HepG2 (cell line): ENCODE measurements around the gene CLASP2. TPM values are rescaled to one million over a fixed set of nuclear protein-coding genes. Genes with fewer than 3 reads are reported as not detected.

Experiments
- ATAC-seq: fragments of 200-7000 bp; cut with Tn5 transposase; 3 replicates; pipeline ENCODE4 v1.9.1; 2020; ENCODE audit warnings: mild to moderate bottlenecking, moderate library complexity
- BruUV-seq: library from RNA; stranded (reverse); fragments of 400-500 nt; replicated peaks from 2 replicates; lab custom pipeline; 2021; lab: Mats Ljungman, UMichigan
- CTCF ChIA-PET: fragments of 300-600 bp; formaldehyde crosslinking; extraction: SDS; loops from one replicate; lab custom pipeline; 2021; ENCODE audit warnings: low total read pairs, inconsistent platforms, low intra/inter-chr PET ratio; lab: Yijun Ruan, JAX
- POLR2A ChIA-PET: fragments of 350-600 bp; sonication (Branson Sonifier 250); formaldehyde crosslinking; loops from one replicate; lab custom pipeline; 2020; ENCODE audit warnings: antibody characterized with exemption, inconsistent platforms; lab: Yijun Ruan, JAX
- DNase-seq: peaks from one replicate; pipeline ENCODE4 v3.0.0-alpha.2; 2015; ENCODE audit warnings: low spot score
- FAIRE-seq: peaks from 3 replicates; lab custom pipeline; 2011; peaks lifted over from hg19 to GRCh38; lab: Jason Lieb, UNC
- H2AFZ ChIP-seq: one replicate; pipeline ENCODE4 v1.6.1; 2011; ENCODE audit warnings: low read length, inconsistent platforms
- H3K27ac ChIP-seq: fragments of 300-600 bp; 3 replicates; pipeline ENCODE4 v1.8.0; 2011; ENCODE audit warnings: mixed run types, mild to moderate bottlenecking, mixed read lengths, low read length, inconsistent platforms; ENCODE audit not compliant: insufficient read depth; ENCODE audit errors: extremely low read length
- H3K27me3 ChIP-seq, 2 experiments: fragments of 200-600 bp in 1 of 2; 2 replicates in 1 of 2; 3 replicates in 1 of 2; pipeline versions ENCODE4 v1.6.0 to v1.8.0; 2011; ENCODE audit warnings: low read length in 2 of 2, mild to moderate bottlenecking in 2 of 2, moderate library complexity in 2 of 2, inconsistent platforms in 1 of 2; ENCODE audit not compliant: insufficient read depth in 2 of 2, control insufficient read depth in 1 of 2
- H3K36me3 ChIP-seq, 2 experiments: fragments of 200-600 bp in 1 of 2; replicated peaks in 1 of 2; 2 replicates in 1 of 2; 3 replicates in 1 of 2; pipeline versions ENCODE4 v1.5.1 to v1.8.0; 2011; ENCODE audit warnings: low read length in 2 of 2, inconsistent platforms in 1 of 2; ENCODE audit not compliant: insufficient read depth in 2 of 2, control insufficient read depth in 1 of 2
- H3K4me1 ChIP-seq: 2 replicates; pipeline ENCODE4 v1.5.1; 2012; ENCODE audit warnings: low read length, inconsistent platforms; ENCODE audit not compliant: insufficient read depth
- H3K4me2 ChIP-seq: 2 replicates; pipeline ENCODE4 v1.6.0; 2011; ENCODE audit warnings: low read depth, low read length, inconsistent platforms
- H3K4me3 ChIP-seq, 3 experiments: fragments of 200-600 bp in 1 of 3; sonication (generic), shearing (Covaris generic) in 1 of 3; replicated peaks in 1 of 3; 2 replicates each; pipeline ENCODE4 v1.5.1; 2011 to 2016; ENCODE audit warnings: low read length in 3 of 3, inconsistent platforms in 2 of 3, low read depth in 2 of 3, mild to moderate bottlenecking in 2 of 3, control low read depth in 1 of 3, mixed read lengths in 1 of 3; ENCODE audit not compliant: insufficient read depth in 1 of 3
- H3K79me2 ChIP-seq: one replicate; pipeline ENCODE4 v1.6.1; 2011; ENCODE audit warnings: low read length, inconsistent platforms; ENCODE audit not compliant: insufficient read depth
- H3K9ac ChIP-seq: 2 replicates; pipeline ENCODE4 v1.6.0; 2011; ENCODE audit warnings: mild to moderate bottlenecking, low read depth, low read length, inconsistent platforms; ENCODE audit not compliant: insufficient read depth
- H3K9me3 ChIP-seq: 2 replicates; pipeline ENCODE4 v1.5.1; 2012; ENCODE audit warnings: mild to moderate bottlenecking, low read length
- H4K20me1 ChIP-seq: 2 replicates; pipeline ENCODE4 v1.6.0; 2011; ENCODE audit warnings: inconsistent platforms, mild to moderate bottlenecking, low read length, moderate library complexity; ENCODE audit not compliant: insufficient read depth
- AGO1 ChIP-seq: fragments of 200-400 bp; formaldehyde crosslinking; IDR thresholded peaks from 2 replicates; pipeline ENCODE4 v1.6.1; 2017; ENCODE audit warnings: mild to moderate bottlenecking, low read depth, low read length, moderate library complexity; ENCODE audit not compliant: poor library complexity, severe bottlenecking
- GPN1 ChIP-seq: sonication (generic); formaldehyde crosslinking; IDR thresholded peaks from 2 replicates; pipeline ENCODE4 v1.5.1; 2020; ENCODE audit warnings: missing genetic modification reagents, borderline replicate concordance
- MAF1 ChIP-seq: sonication (generic); formaldehyde crosslinking; IDR thresholded peaks from 2 replicates; pipeline ENCODE4 v1.5.0; 2020; ENCODE audit warnings: missing genetic modification reagents, borderline replicate concordance
- PTBP1 ChIP-seq: fragments of 200-400 bp; formaldehyde crosslinking; IDR thresholded peaks from 2 replicates; pipeline ENCODE4 v1.6.1; 2018; ENCODE audit warnings: low read length, low read depth; ENCODE audit not compliant: poor library complexity, severe bottlenecking
- TGIF2 ChIP-seq: IDR thresholded peaks from 2 replicates; pipeline ENCODE4 v1.6.1; 2016; ENCODE audit warnings: control low read depth, missing compliant biosample characterization
- ZFX ChIP-seq: sonication (generic); formaldehyde crosslinking; IDR thresholded peaks from 2 replicates; pipeline ENCODE4 v1.4.0; 2020; ENCODE audit warnings: mild to moderate bottlenecking, low read depth, missing genetic modification reagents, moderate library complexity
- ZMYM2 ChIP-seq: sonication (generic); formaldehyde crosslinking; IDR thresholded peaks from 2 replicates; pipeline ENCODE4 v1.8.0; 2022; ENCODE audit warnings: mild to moderate bottlenecking, missing genetic modification reagents
- ZNF24 ChIP-seq: fragments of 450-650 bp; IDR thresholded peaks from 2 replicates; pipeline ENCODE4 v1.6.1; 2017; ENCODE audit warnings: antibody characterized with exemption, mild to moderate bottlenecking
- ZNF549 ChIP-seq: sonication (generic); formaldehyde crosslinking; IDR thresholded peaks from 2 replicates; pipeline ENCODE4 v1.5.0; 2020; ENCODE audit warnings: missing genetic modification reagents
- ZNF552 ChIP-seq: sonication (generic); formaldehyde crosslinking; IDR thresholded peaks from 2 replicates; pipeline ENCODE4 v1.9.0; 2022; ENCODE audit warnings: missing genetic modification reagents, mild to moderate bottlenecking, borderline replicate concordance
- ZNF556 ChIP-seq: sonication (generic); formaldehyde crosslinking; IDR thresholded peaks from 2 replicates; pipeline ENCODE4 v1.4.0; 2020; ENCODE audit warnings: mild to moderate bottlenecking, missing genetic modification reagents, borderline replicate concordance
- ZNF781 ChIP-seq: sonication (generic); formaldehyde crosslinking; IDR thresholded peaks from 2 replicates; pipeline ENCODE4 v1.5.1; 2020; ENCODE audit warnings: borderline replicate concordance, mild to moderate bottlenecking, missing genetic modification reagents; ENCODE audit errors: not compliant biosample characterization
- ZZZ3 ChIP-seq: sonication (generic); formaldehyde crosslinking; IDR thresholded peaks from 2 replicates; pipeline ENCODE4 v1.4.0; 2020; ENCODE audit warnings: missing genetic modification reagents, mild to moderate bottlenecking, borderline replicate concordance
- in situ Hi-C: cut with HindIII; loops from 2 replicates; pipeline ENCODE4 v1.10.0; 2017; ENCODE audit warnings: low pct_unique_long_range_greater_than_20kb; ENCODE audit not compliant: extremely low pct_ligation_motif_present
- intact Hi-C: fragments of 100-400 bp; cut with micrococcal nuclease; formaldehyde crosslinking; loops from one replicate; pipeline ENCODE4 v1.10.0; 2022; ENCODE audit not compliant: unreplicated experiment
- polyA plus RNA-seq, 8 experiments: library from polyadenylated mRNA; depleted of rRNA in 3 of 8; stranded (reverse) in 7 of 8; unstranded in 1 of 8; fragments of >200 nt; fragmentation: Illumina TruSeq in 4 of 8; extraction: Trizol in 4 of 8; gene quantifications; 2 replicates each; pipeline versions ENCODE4 v1.2.1 to v1.2.3, GENCODE V29; 2011 to 2016; ENCODE audit warnings: low read depth in 4 of 8, missing spikeins in 1 of 8, mixed read lengths in 1 of 8; ENCODE audit not compliant: insufficient read depth in 1 of 8
- total RNA-seq, 5 experiments: library from RNA; depleted of rRNA; stranded (reverse); fragments of >200 nt; fragmentation: Illumina TruSeq; extraction: Trizol; gene quantifications; 2 replicates each; pipeline ENCODE4 v1.2.3, GENCODE V29; 2016; ENCODE audit warnings: low read depth in 1 of 5
- TF ChIP-seq, protein P1 (sequence below): sonication (generic); formaldehyde crosslinking; IDR thresholded peaks from 2 replicates; pipeline ENCODE4 v1.5.0; 2020; ENCODE audit warnings: mild to moderate bottlenecking, missing genetic modification reagents
- TF ChIP-seq, protein P2 (sequence below): IDR thresholded peaks from 2 replicates; pipeline ENCODE4 v1.6.1; 2012; ENCODE audit warnings: low read depth, low read length, improper control_type of control experiment

CLASP2 gene
- total and polyA plus RNA-seq, 2 of the 13 experiments (the other 11 are each of a cell fraction or from before 2014, with no cell fraction given): 15.7 to 34.8 TPM

GRCh38 chr3:33758864-33759263, 40.8 kb upstream of the CLASP2 start (continued):
- TF ChIP-seq, protein P1, sequence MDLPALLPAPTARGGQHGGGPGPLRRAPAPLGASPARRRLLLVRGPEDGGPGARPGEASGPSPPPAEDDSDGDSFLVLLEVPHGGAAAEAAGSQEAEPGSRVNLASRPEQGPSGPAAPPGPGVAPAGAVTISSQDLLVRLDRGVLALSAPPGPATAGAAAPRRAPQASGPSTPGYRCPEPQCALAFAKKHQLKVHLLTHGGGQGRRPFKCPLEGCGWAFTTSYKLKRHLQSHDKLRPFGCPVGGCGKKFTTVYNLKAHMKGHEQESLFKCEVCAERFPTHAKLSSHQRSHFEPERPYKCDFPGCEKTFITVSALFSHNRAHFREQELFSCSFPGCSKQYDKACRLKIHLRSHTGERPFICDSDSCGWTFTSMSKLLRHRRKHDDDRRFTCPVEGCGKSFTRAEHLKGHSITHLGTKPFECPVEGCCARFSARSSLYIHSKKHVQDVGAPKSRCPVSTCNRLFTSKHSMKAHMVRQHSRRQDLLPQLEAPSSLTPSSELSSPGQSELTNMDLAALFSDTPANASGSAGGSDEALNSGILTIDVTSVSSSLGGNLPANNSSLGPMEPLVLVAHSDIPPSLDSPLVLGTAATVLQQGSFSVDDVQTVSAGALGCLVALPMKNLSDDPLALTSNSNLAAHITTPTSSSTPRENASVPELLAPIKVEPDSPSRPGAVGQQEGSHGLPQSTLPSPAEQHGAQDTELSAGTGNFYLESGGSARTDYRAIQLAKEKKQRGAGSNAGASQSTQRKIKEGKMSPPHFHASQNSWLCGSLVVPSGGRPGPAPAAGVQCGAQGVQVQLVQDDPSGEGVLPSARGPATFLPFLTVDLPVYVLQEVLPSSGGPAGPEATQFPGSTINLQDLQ: no peak

GRCh38 chr3:33758281-33758680, 40.2 kb upstream of the CLASP2 start:
- H3K9ac ChIP-seq: no peak overlapping the region
- intact Hi-C loops: no loop called here
- no peaks in the 10 kb centered on the region for H3K79me2 ChIP-seq
- POLR2A ChIA-PET: no interaction called here
- no peak overlapping the region for H3K4me3 ChIP-seq
- no peaks in the 10 kb centered on the region for H3K27me3 ChIP-seq
- H3K36me3 ChIP-seq: no peaks in the 10 kb centered on the region
- H4K20me1 ChIP-seq: no peaks in the 10 kb centered on the region
- CTCF ChIA-PET: no interaction called here
- no peak overlapping the region for H3K27ac ChIP-seq
- BruUV-seq: no TSS peak
- ATAC-seq (no peak), DNase-seq (no peak), FAIRE-seq (no peak)
- no peak overlapping the region for H2AFZ ChIP-seq
- TF ChIP-seq ZNF549 (CRISPR knock-in tag) (no peak), ZNF781 (CRISPR knock-in tag) (no peak), ZNF24 (no peak), GPN1 (CRISPR knock-in tag) (no peak), ZMYM2 (CRISPR knock-in tag) (no peak), ZNF552 (no peak), ZNF556 (CRISPR knock-in tag) (no peak), PTBP1 (no peak), TGIF2 (CRISPR knock-in tag) (no peak), AGO1 (no peak), ZZZ3 (CRISPR knock-in tag) (no peak), ZFX (CRISPR knock-in tag) (no peak), MAF1 (CRISPR knock-in tag) (no peak)
- TF ChIP-seq, protein P2, sequence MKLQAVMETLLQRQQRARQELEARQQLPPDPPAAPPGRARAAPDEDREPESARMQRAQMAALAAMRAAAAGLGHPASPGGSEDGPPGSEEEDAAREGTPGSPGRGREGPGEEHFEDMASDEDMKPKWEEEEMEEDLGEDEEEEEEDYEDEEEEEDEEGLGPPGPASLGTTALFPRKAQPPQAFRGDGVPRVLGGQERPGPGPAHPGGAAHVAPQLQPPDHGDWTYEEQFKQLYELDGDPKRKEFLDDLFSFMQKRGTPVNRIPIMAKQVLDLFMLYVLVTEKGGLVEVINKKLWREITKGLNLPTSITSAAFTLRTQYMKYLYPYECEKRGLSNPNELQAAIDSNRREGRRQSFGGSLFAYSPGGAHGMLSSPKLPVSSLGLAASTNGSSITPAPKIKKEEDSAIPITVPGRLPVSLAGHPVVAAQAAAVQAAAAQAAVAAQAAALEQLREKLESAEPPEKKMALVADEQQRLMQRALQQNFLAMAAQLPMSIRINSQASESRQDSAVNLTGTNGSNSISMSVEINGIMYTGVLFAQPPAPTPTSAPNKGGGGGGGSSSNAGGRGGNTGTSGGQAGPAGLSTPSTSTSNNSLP: no peak
- no peaks in the 10 kb centered on the region for H3K4me1 ChIP-seq
- no peak overlapping the region for H3K4me2 ChIP-seq
- in situ Hi-C loops: no loop called here
- peaks cover 14% of the 10 kb centered on the region; the same call in 1 of the 2 replicates for H3K9me3 ChIP-seq
